Measurements from ENCODE around the gene ABCG4.

DNA sequence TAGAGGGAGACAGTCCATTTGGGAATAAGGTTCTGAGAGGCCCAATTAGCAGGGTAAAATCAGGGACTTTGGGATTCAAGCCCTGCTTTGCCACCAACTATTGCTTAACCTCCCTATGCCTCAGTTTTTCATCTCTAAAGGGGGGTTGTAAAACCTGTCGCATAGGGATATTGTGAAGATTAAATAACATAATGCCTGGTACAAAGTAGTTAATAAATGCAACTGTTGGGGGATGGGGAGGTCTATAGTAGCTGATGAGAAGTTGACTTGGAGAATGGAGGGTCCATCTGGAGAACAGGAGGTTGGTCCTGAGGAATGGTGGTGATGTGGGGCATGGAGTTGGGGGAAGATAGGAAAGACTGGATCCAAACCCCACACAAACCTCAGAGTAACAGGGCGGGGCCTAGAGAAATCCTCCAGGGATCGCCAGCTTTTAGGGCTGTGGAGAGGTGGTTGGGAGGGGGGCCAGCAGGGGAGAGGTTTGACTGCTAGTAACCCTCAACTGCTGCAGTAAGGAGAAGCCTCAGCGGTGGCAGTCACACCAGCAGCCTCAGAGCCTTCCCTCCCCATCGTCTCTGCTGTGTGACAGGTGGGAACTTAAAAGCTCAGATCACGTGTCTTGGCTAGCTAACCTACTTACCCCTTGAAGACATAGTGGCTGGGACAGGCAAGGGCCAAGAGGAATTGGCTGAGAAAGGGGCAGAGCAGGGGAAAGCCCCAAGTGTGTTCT, 1.1 kb upstream of the ABCG4 start:
- TF ChIP-seq, protein P1, sequence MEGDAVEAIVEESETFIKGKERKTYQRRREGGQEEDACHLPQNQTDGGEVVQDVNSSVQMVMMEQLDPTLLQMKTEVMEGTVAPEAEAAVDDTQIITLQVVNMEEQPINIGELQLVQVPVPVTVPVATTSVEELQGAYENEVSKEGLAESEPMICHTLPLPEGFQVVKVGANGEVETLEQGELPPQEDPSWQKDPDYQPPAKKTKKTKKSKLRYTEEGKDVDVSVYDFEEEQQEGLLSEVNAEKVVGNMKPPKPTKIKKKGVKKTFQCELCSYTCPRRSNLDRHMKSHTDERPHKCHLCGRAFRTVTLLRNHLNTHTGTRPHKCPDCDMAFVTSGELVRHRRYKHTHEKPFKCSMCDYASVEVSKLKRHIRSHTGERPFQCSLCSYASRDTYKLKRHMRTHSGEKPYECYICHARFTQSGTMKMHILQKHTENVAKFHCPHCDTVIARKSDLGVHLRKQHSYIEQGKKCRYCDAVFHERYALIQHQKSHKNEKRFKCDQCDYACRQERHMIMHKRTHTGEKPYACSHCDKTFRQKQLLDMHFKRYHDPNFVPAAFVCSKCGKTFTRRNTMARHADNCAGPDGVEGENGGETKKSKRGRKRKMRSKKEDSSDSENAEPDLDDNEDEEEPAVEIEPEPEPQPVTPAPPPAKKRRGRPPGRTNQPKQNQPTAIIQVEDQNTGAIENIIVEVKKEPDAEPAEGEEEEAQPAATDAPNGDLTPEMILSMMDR (conservative IDR thresholded peaks at IDR 0.05 in 1 of 2, IDR thresholded peaks at IDR 0.05 in 1 of 2; ENCODE audit: extremely low read depth in 1 of 2, insufficient read depth in 1 of 2, low read depth in 1 of 2, low read length in 2 of 2), result no peak
- no peak for TF ChIP-seq EZH2 (IDR thresholded peaks at IDR 0.05; ENCODE audit: borderline replicate concordance, low read length)

Measured in mammary epithelial cell (primary cell).